ENCODE measurements around the gene C10orf90. TPM values are rescaled to one million over a fixed set of nuclear protein-coding genes. Genes with fewer than 3 reads are reported as not detected.

Gene C10orf90
- total and polyA plus RNA-seq, 4 donors = 0.05 to 0.25 TPM; not detected in 2

DNA sequence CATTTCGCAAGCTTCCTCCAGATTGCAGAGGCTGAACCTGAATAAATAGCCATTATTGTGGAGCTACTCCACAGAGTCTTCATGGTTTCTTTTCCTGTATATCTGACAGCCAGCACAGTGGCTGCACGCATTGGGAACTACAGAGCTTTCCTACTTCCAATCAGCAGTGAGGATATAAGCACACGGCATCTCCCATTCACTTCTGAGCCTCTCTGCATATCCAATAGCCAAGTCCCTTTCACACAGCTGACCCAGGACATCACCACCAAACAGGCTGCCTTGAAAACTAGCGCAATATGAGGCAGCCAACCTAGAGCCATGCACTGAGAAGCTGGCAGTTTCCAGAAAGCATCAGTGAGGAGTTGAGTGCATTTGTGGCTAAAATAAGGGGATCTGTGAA, 11.6 kb downstream of the C10orf90 start:
- Histone ChIP-seq H3K9ac (ENCODE audit: low read depth in 1 of 2, low read length in 2 of 2) (no peak overlapping the region), H3K27ac (ENCODE audit: low read depth in 1 of 2, low read length in 2 of 2) (no peak overlapping the region), H3K36me3 (ENCODE audit: control insufficient read depth in 4 of 4, insufficient read depth in 3 of 4, low read depth in 1 of 4, low read length in 3 of 4) (no peaks in the 10 kb centered on the region), H3K4me1 (ENCODE audit: control insufficient read depth in 4 of 4, insufficient read depth in 4 of 4, low read length in 3 of 4) (no peaks in the 10 kb centered on the region), H3K27me3 (ENCODE audit: control insufficient read depth in 4 of 4, insufficient read depth in 4 of 4, low read length in 3 of 4) (no peaks in the 10 kb centered on the region), H3K4me3 (ENCODE audit: low read depth in 1 of 3, low read length in 3 of 3) (no peak overlapping the region), H3K9me3 (ENCODE audit: control insufficient read depth in 4 of 4, low read length in 3 of 4) (no peaks in the 10 kb centered on the region)
- no peak for TF ChIP-seq HNF4A (conservative IDR thresholded peaks at IDR 0.05)
- TF ChIP-seq SP1 (IDR thresholded peaks at IDR 0.05) = no peak
- TF ChIP-seq FOXA1 (IDR thresholded peaks at IDR 0.05) = no peak
- TF ChIP-seq, protein P1, sequence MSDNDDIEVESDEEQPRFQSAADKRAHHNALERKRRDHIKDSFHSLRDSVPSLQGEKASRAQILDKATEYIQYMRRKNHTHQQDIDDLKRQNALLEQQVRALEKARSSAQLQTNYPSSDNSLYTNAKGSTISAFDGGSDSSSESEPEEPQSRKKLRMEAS (IDR thresholded peaks at IDR 0.05) = no peak
- no peak for TF ChIP-seq GABPA (IDR thresholded peaks at IDR 0.05 in 1 of 2, conservative IDR thresholded peaks at IDR 0.05 in 1 of 2)
- TF ChIP-seq EGR1 (IDR thresholded peaks at IDR 0.05; ENCODE audit: low read depth in 2 of 2) = no peak
- TF ChIP-seq FOXA2 (IDR thresholded peaks at IDR 0.05) = no peak
- no peak for TF ChIP-seq RAD21 (IDR thresholded peaks at IDR 0.05)
- TF ChIP-seq NR2F2 (IDR thresholded peaks at IDR 0.05) = no peak
- TF ChIP-seq YY1 (IDR thresholded peaks at IDR 0.05) = no peak
- TF ChIP-seq, protein P2, sequence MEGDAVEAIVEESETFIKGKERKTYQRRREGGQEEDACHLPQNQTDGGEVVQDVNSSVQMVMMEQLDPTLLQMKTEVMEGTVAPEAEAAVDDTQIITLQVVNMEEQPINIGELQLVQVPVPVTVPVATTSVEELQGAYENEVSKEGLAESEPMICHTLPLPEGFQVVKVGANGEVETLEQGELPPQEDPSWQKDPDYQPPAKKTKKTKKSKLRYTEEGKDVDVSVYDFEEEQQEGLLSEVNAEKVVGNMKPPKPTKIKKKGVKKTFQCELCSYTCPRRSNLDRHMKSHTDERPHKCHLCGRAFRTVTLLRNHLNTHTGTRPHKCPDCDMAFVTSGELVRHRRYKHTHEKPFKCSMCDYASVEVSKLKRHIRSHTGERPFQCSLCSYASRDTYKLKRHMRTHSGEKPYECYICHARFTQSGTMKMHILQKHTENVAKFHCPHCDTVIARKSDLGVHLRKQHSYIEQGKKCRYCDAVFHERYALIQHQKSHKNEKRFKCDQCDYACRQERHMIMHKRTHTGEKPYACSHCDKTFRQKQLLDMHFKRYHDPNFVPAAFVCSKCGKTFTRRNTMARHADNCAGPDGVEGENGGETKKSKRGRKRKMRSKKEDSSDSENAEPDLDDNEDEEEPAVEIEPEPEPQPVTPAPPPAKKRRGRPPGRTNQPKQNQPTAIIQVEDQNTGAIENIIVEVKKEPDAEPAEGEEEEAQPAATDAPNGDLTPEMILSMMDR (IDR thresholded peaks at IDR 0.05; ENCODE audit: low read depth, low read length, missing input control) = no peak
- no peak for TF ChIP-seq TAF1 (conservative IDR thresholded peaks at IDR 0.05)
- no peak for TF ChIP-seq RXRA (IDR thresholded peaks at IDR 0.05)
- no peak for TF ChIP-seq HNF4G (IDR thresholded peaks at IDR 0.05)
- no peak for TF ChIP-seq JUND (IDR thresholded peaks at IDR 0.05)
- TF ChIP-seq, protein P3, sequence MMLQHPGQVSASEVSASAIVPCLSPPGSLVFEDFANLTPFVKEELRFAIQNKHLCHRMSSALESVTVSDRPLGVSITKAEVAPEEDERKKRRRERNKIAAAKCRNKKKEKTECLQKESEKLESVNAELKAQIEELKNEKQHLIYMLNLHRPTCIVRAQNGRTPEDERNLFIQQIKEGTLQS (IDR thresholded peaks at IDR 0.05) = no peak
- TF ChIP-seq, protein P4, sequence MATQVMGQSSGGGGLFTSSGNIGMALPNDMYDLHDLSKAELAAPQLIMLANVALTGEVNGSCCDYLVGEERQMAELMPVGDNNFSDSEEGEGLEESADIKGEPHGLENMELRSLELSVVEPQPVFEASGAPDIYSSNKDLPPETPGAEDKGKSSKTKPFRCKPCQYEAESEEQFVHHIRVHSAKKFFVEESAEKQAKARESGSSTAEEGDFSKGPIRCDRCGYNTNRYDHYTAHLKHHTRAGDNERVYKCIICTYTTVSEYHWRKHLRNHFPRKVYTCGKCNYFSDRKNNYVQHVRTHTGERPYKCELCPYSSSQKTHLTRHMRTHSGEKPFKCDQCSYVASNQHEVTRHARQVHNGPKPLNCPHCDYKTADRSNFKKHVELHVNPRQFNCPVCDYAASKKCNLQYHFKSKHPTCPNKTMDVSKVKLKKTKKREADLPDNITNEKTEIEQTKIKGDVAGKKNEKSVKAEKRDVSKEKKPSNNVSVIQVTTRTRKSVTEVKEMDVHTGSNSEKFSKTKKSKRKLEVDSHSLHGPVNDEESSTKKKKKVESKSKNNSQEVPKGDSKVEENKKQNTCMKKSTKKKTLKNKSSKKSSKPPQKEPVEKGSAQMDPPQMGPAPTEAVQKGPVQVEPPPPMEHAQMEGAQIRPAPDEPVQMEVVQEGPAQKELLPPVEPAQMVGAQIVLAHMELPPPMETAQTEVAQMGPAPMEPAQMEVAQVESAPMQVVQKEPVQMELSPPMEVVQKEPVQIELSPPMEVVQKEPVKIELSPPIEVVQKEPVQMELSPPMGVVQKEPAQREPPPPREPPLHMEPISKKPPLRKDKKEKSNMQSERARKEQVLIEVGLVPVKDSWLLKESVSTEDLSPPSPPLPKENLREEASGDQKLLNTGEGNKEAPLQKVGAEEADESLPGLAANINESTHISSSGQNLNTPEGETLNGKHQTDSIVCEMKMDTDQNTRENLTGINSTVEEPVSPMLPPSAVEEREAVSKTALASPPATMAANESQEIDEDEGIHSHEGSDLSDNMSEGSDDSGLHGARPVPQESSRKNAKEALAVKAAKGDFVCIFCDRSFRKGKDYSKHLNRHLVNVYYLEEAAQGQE (IDR thresholded peaks at IDR 0.05) = no peak
- TF ChIP-seq, protein P5, sequence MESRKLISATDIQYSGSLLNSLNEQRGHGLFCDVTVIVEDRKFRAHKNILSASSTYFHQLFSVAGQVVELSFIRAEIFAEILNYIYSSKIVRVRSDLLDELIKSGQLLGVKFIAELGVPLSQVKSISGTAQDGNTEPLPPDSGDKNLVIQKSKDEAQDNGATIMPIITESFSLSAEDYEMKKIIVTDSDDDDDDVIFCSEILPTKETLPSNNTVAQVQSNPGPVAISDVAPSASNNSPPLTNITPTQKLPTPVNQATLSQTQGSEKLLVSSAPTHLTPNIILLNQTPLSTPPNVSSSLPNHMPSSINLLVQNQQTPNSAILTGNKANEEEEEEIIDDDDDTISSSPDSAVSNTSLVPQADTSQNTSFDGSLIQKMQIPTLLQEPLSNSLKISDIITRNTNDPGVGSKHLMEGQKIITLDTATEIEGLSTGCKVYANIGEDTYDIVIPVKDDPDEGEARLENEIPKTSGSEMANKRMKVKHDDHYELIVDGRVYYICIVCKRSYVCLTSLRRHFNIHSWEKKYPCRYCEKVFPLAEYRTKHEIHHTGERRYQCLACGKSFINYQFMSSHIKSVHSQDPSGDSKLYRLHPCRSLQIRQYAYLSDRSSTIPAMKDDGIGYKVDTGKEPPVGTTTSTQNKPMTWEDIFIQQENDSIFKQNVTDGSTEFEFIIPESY (IDR thresholded peaks at IDR 0.05) = no peak
- WGBS = 85% methylated on average over 4 of the region's 4 CpGs
- DNase-seq (ENCODE audit: low spot score) = no peak

All from liver (tissue), 9 donors.